OCI-LY3 (cell line): Measurements from ENCODE around the gene TEPSIN.

Source experiments
- EZH2phosphoT487 ChIP-seq: fragments of 200-600 bp; shearing (Covaris generic); IDR thresholded peaks from 2 replicates; pipeline ENCODE4 v1.6.1; 2018; ENCODE audit warnings: antibody characterized with exemption, mixed run types, low read depth
- TF ChIP-seq, protein P1 (sequence below): fragments of 200-600, 300-600 bp; sonication (generic); IDR thresholded peaks from 2 replicates; pipeline ENCODE4 v1.5.1; 2014; ENCODE audit warnings: antibody characterized with exemption, low read length, low read depth

DNA sequence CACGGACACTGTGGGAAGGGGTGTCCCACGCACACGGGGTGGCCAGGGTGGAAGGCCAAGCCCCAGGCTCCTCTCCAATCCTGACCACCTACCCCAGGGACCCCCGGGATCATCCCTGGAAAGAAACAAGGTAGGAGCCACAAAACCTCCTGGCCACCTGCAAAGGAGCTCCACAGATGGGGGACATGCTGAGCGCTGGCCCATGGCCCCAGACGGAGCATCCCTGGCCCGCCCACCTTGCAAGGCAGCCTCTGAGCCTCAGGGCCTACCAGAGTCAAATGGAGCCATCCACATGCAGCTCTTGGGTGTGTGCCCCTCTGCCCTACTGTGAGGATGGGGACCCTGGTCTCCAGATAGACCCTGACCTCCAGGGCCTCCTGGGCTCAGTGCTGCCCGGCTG lies 40.0 kb upstream of the TEPSIN start:
- TF ChIP-seq, protein P1, sequence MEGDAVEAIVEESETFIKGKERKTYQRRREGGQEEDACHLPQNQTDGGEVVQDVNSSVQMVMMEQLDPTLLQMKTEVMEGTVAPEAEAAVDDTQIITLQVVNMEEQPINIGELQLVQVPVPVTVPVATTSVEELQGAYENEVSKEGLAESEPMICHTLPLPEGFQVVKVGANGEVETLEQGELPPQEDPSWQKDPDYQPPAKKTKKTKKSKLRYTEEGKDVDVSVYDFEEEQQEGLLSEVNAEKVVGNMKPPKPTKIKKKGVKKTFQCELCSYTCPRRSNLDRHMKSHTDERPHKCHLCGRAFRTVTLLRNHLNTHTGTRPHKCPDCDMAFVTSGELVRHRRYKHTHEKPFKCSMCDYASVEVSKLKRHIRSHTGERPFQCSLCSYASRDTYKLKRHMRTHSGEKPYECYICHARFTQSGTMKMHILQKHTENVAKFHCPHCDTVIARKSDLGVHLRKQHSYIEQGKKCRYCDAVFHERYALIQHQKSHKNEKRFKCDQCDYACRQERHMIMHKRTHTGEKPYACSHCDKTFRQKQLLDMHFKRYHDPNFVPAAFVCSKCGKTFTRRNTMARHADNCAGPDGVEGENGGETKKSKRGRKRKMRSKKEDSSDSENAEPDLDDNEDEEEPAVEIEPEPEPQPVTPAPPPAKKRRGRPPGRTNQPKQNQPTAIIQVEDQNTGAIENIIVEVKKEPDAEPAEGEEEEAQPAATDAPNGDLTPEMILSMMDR: no peak
- no peak for TF ChIP-seq EZH2phosphoT487
